ENCODE measurements around the gene TNFRSF4.

- no peak for TF ChIP-seq EZH2 (IDR thresholded peaks at IDR 0.05)
- TF ChIP-seq POLR2AphosphoS5 (IDR thresholded peaks at IDR 0.05; ENCODE audit: borderline replicate concordance, low read depth, low read length), result no peak
- no peak for TF ChIP-seq FOXP2 (optimal IDR thresholded peaks at IDR 0.05; ENCODE audit: control extremely low read depth, extremely low read length, insufficient read depth)
These were observed 31.3 kb downstream of the TNFRSF4 start for GRCh38 chr1:1182491-1183220.

All from SK-N-MC (cell line).